Keratinocyte (primary cell): ENCODE results near the gene UBE2D1. TPM values are rescaled to one million over a fixed set of nuclear protein-coding genes. Genes with fewer than 3 reads are reported as not detected.

Source experiments
- DNase-seq: peaks from one replicate; pipeline ENCODE4 v3.0.0-alpha.2; 2011; ENCODE audit warnings: low read depth, missing footprints, low spot score
- FAIRE-seq: peaks from 2 replicates; lab custom pipeline; 2011; peaks lifted over from hg19 to GRCh38; lab: Jason Lieb, UNC
- H2AFZ ChIP-seq: 2 replicates; pipeline ENCODE4 v1.6.0; 2012; ENCODE audit warnings: low read length, control low read depth, inconsistent platforms; ENCODE audit not compliant: control insufficient read depth
- H3K27ac ChIP-seq: 2 replicates; pipeline ENCODE4 v1.5.1; 2011; ENCODE audit warnings: low read length; ENCODE audit not compliant: control insufficient read depth, insufficient read depth
- H3K27me3 ChIP-seq: 3 replicates; pipeline ENCODE4 v1.6.0; 2011; ENCODE audit warnings: low read length; ENCODE audit not compliant: control insufficient read depth, insufficient read depth; ENCODE audit errors: extremely low read depth
- H3K36me3 ChIP-seq, 2 experiments: 2 replicates in 1 of 2; 3 replicates in 1 of 2; pipeline ENCODE4 v1.5.1; 2011; ENCODE audit warnings: low read length in 2 of 2, mild to moderate bottlenecking in 1 of 2; ENCODE audit not compliant: control insufficient read depth in 2 of 2, insufficient read depth in 2 of 2; ENCODE audit errors: extremely low read depth in 1 of 2
- H3K4me1 ChIP-seq: 3 replicates; pipeline ENCODE4 v1.5.1; 2011; ENCODE audit warnings: low read length; ENCODE audit not compliant: control insufficient read depth, insufficient read depth; ENCODE audit errors: extremely low read depth
- H3K4me2 ChIP-seq: 3 replicates; pipeline ENCODE4 v1.6.0; 2011; ENCODE audit warnings: low read depth, low read length; ENCODE audit not compliant: control insufficient read depth, insufficient read depth; ENCODE audit errors: extremely low read depth
- H3K4me3 ChIP-seq, 3 experiments: fragments of 200-600 bp in 1 of 3; sonication (generic) in 1 of 3; 2 replicates in 2 of 3; 3 replicates in 1 of 3; pipeline ENCODE4 v1.5.1; 2011 to 2016; ENCODE audit warnings: low read length in 3 of 3, mild to moderate bottlenecking in 3 of 3, control low read depth in 2 of 3, inconsistent platforms in 1 of 3, low read depth in 1 of 3, mixed read lengths in 1 of 3, mixed run types in 1 of 3, moderate library complexity in 1 of 3; ENCODE audit not compliant: control insufficient read depth in 2 of 3, insufficient read depth in 2 of 3; ENCODE audit errors: extremely low read depth in 1 of 3
- H3K79me2 ChIP-seq: 2 replicates; pipeline ENCODE4 v1.6.0; 2012; ENCODE audit warnings: low read length; ENCODE audit not compliant: control insufficient read depth, insufficient read depth
- H3K9ac ChIP-seq: 3 replicates; pipeline ENCODE4 v1.6.0; 2011; ENCODE audit warnings: low read length; ENCODE audit not compliant: control insufficient read depth, insufficient read depth; ENCODE audit errors: extremely low read depth
- H3K9me1 ChIP-seq: 3 replicates; pipeline ENCODE4 v1.6.0; 2011; ENCODE audit warnings: low read length; ENCODE audit not compliant: control insufficient read depth, insufficient read depth; ENCODE audit errors: extremely low read depth
- H3K9me3 ChIP-seq: 2 replicates; pipeline ENCODE4 v1.5.1; 2012; ENCODE audit warnings: low read depth, low read length; ENCODE audit not compliant: control insufficient read depth
- H4K20me1 ChIP-seq: 3 replicates; pipeline ENCODE4 v1.6.0; 2011; ENCODE audit warnings: low read length; ENCODE audit not compliant: control insufficient read depth, insufficient read depth; ENCODE audit errors: extremely low read depth
- EZH2 ChIP-seq: IDR thresholded peaks from one replicate; pipeline ENCODE4 v1.6.1; 2012; ENCODE audit warnings: inconsistent platforms, mild to moderate bottlenecking, low read length, moderate library complexity
- dilution Hi-C: fragments of 300-500 bp; cut with MboI; formaldehyde crosslinking; loops from one replicate; pipeline ENCODE4 v1.7.0; 2020; ENCODE audit warnings: low sequenced_read_pairs; ENCODE audit not compliant: extremely low pct_ligation_motif_present
- polyA plus RNA-seq, 5 experiments: library from polyadenylated mRNA; depleted of rRNA in 3 of 5; stranded (reverse) in 3 of 5; stranded (forward) in 1 of 5; unstranded in 1 of 5; fragments of >200 nt; gene quantifications; 1 replicate in 1 of 5; 2 replicates in 3 of 5; 3 replicates in 1 of 5; pipeline versions ENCODE4 v1.2.1 to v1.2.3, GENCODE V29; 2011 to 2012; ENCODE audit warnings: missing spikeins in 2 of 5, low read depth in 1 of 5, low replicate concordance in 1 of 5
- TF ChIP-seq, protein P1 (sequence below), 3 experiments: IDR thresholded peaks in 1 of 3; conservative IDR thresholded peaks in 1 of 3; optimal IDR thresholded peaks in 1 of 3; 2 replicates in 2 of 3; 3 replicates in 1 of 3; pipeline versions ENCODE3 to v1.5.1; 2011; ENCODE audit warnings: low read length in 3 of 3, mild to moderate bottlenecking in 3 of 3, moderate library complexity in 2 of 3, control low read depth in 1 of 3, inconsistent platforms in 1 of 3; ENCODE audit not compliant: insufficient read depth in 2 of 3; ENCODE audit errors: extremely low read depth in 1 of 3

UBE2D1 gene
- polyA plus RNA-seq, 1 donor (not counting 4 experiments of a cell fraction or from before 2014, with no cell fraction given) = 25.4 TPM

DNA sequence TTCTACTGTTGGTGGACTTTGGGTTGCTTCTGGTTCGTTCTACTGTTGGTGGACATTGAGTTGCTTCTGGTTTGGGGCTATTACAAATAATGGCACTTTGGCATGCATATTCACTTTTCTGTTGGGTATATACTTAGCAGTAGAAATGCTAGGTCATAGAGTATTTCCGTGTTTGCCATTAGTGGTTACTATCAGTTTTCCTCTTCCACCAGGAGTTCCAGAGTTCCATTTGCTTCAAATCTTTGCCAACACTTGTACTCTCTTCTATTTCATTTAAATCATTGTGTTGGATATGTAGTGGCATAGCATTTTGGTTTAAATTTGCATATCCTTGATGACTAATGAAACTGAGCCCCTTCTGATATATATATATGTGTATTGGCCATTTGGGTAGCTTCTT is 15.2 kb downstream of the UBE2D1 start:
- DNase-seq (no peak), FAIRE-seq (no peak)
- H4K20me1 ChIP-seq = no peaks in the 10 kb centered on the region
- no peak overlapping the region for H3K4me3 ChIP-seq
- H2AFZ ChIP-seq = no peak overlapping the region
- TF ChIP-seq, protein P1, sequence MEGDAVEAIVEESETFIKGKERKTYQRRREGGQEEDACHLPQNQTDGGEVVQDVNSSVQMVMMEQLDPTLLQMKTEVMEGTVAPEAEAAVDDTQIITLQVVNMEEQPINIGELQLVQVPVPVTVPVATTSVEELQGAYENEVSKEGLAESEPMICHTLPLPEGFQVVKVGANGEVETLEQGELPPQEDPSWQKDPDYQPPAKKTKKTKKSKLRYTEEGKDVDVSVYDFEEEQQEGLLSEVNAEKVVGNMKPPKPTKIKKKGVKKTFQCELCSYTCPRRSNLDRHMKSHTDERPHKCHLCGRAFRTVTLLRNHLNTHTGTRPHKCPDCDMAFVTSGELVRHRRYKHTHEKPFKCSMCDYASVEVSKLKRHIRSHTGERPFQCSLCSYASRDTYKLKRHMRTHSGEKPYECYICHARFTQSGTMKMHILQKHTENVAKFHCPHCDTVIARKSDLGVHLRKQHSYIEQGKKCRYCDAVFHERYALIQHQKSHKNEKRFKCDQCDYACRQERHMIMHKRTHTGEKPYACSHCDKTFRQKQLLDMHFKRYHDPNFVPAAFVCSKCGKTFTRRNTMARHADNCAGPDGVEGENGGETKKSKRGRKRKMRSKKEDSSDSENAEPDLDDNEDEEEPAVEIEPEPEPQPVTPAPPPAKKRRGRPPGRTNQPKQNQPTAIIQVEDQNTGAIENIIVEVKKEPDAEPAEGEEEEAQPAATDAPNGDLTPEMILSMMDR (optimal IDR thresholded peaks at IDR 0.05 in 1 of 3, IDR thresholded peaks at IDR 0.05 in 1 of 3, conservative IDR thresholded peaks at IDR 0.05 in 1 of 3; ENCODE audit: extremely low read depth in 1 of 3, insufficient read depth in 2 of 3, low read length in 3 of 3) = no peak
- no peak for TF ChIP-seq EZH2
- no peaks in the 10 kb centered on the region for H3K4me1 ChIP-seq
- H3K9ac ChIP-seq = no peak overlapping the region
- H3K27me3 ChIP-seq = no peaks in the 10 kb centered on the region
- no peak overlapping the region for H3K27ac ChIP-seq
- H3K36me3 ChIP-seq = peaks cover 0 to 3% of the 10 kb centered on the region in 2 experiments
- no peaks in the 10 kb centered on the region for H3K9me3 ChIP-seq
- dilution Hi-C loops = no loop called here
- H3K4me2 ChIP-seq = no peak overlapping the region
- peaks cover 20% of the 10 kb centered on the region for H3K79me2 ChIP-seq
- no peaks in the 10 kb centered on the region for H3K9me1 ChIP-seq

DNA sequence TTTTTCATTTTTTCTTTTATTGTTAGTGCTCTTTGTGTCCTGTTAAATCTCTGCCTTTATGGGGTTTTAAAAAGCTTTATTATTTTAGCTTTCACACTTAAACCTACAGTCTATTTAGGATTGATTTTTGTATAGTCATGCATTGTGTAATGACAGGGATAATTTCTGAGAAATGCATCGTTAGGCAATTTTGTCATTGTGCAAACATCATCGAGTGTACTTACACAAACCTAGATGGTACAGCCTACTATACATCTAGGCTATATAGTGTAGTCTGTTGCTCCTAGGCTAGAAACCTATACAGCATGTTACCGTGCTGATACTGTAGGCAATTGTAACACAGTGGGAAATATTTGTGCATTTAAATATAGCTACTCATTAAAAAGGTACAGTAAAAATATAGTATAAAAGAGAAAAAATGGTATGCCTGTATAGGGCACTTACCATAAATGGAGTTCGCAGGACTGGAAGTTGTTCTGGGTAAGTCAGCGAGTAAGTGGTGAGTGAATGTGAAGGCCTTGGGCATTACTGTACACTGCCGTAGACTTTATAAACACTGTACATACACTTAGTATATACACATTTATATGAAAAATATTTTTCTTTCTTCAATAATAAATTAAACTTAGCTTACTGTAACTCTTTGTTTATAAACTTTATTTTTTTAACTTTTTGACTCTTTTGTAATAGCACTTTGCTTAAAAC is 16.0 kb downstream of the UBE2D1 start:
- H3K4me3 ChIP-seq = no peak overlapping the region
- H3K9ac ChIP-seq = no peak overlapping the region
- H2AFZ ChIP-seq = no peak overlapping the region
- H3K27me3 ChIP-seq = no peaks in the 10 kb centered on the region
- peaks cover 0 to 3% of the 10 kb centered on the region in 2 experiments for H3K36me3 ChIP-seq
- no peak overlapping the region for H3K27ac ChIP-seq
- H3K4me1 ChIP-seq = no peaks in the 10 kb centered on the region
- peaks cover 20% of the 10 kb centered on the region for H3K79me2 ChIP-seq
- dilution Hi-C loops = no loop called here
- no peak overlapping the region for H3K4me2 ChIP-seq
- H3K9me1 ChIP-seq = no peaks in the 10 kb centered on the region
- no peak for FAIRE-seq
- H3K9me3 ChIP-seq = no peaks in the 10 kb centered on the region
- TF ChIP-seq, protein P1 (optimal IDR thresholded peaks at IDR 0.05 in 1 of 3, IDR thresholded peaks at IDR 0.05 in 1 of 3, conservative IDR thresholded peaks at IDR 0.05 in 1 of 3; ENCODE audit: extremely low read depth in 1 of 3, insufficient read depth in 2 of 3, low read length in 3 of 3) = no peak
- TF ChIP-seq EZH2 = no peak
- DNase-seq = no peak
- no peaks in the 10 kb centered on the region for H4K20me1 ChIP-seq
